K562 (cell line): ENCODE data around the gene PRDM12. TPM values are rescaled to one million over a fixed set of nuclear protein-coding genes. Genes with fewer than 3 reads are reported as not detected.

Experiments
- CBX5 ChIP-seq: IDR thresholded peaks from 2 replicates; pipeline ENCODE4 v1.6.1; 2014; ENCODE audit warnings: low read depth, borderline replicate concordance
- CC2D1A ChIP-seq: fragments of 450-650 bp; IDR thresholded peaks from 2 replicates; pipeline ENCODE4 v1.6.1; 2017; ENCODE audit warnings: mild to moderate bottlenecking
- GABPB1 ChIP-seq: sonication (generic); formaldehyde crosslinking; IDR thresholded peaks from 2 replicates; pipeline ENCODE4 v1.8.0; 2022; ENCODE audit warnings: mild to moderate bottlenecking, missing genetic modification reagents
- JUND ChIP-seq, 2 experiments: IDR thresholded peaks; 2 replicates in 1 of 2; 3 replicates in 1 of 2; pipeline ENCODE4 v1.6.1; 2011; ENCODE audit warnings: borderline replicate concordance in 2 of 2, low read depth in 2 of 2, low read length in 2 of 2, improper control_type of control experiment in 1 of 2, missing biosample characterization in 1 of 2, missing genetic modification characterization in 1 of 2, missing genetic modification reagents in 1 of 2
- KLF13 ChIP-seq: fragments of 450-650 bp; IDR thresholded peaks from 2 replicates; pipeline ENCODE4 v1.6.1; 2016; ENCODE audit warnings: missing genetic modification characterization, low read depth, mild to moderate bottlenecking, missing compliant biosample characterization, moderate library complexity, borderline replicate concordance
- PCBP1 ChIP-seq: fragments of 200-400 bp; formaldehyde crosslinking; IDR thresholded peaks from 2 replicates; pipeline ENCODE4 v1.6.1; 2018; ENCODE audit warnings: mild to moderate bottlenecking, low read depth, low read length; ENCODE audit not compliant: poor library complexity, severe bottlenecking
- RB1 ChIP-seq: fragments of 450-650 bp; IDR thresholded peaks from 2 replicates; pipeline ENCODE4 v1.6.1; 2017; ENCODE audit warnings: low read depth, mild to moderate bottlenecking
- RFX1 ChIP-seq: fragments of 450-650 bp; IDR thresholded peaks from 2 replicates; pipeline ENCODE4 v1.6.1; 2016; ENCODE audit warnings: mild to moderate bottlenecking, moderate library complexity
- XRCC4 ChIP-seq: IDR thresholded peaks from one replicate; pipeline ENCODE4 v1.6.1; 2011; ENCODE audit not compliant: insufficient read depth, insufficient read length; ENCODE audit errors: extremely low read depth
- polyA plus RNA-seq, 8 experiments: library from polyadenylated mRNA; depleted of rRNA in 4 of 8; stranded (reverse) in 5 of 8; unstranded in 3 of 8; fragments of >200 nt; fragmentation: Nextera tagmentation in 2 of 8; fragmentation: Illumina TruSeq in 1 of 8; extraction: Ambion mirVana in 2 of 8; extraction: Trizol in 1 of 8; gene quantifications; 2 replicates each; pipeline versions ENCODE4 v1.2.1 to v1.2.3, GENCODE V29; 2011 to 2014; ENCODE audit warnings: inconsistent platforms in 1 of 8, missing spikeins in 1 of 8
- total RNA-seq, 7 experiments: library from RNA; depleted of rRNA in 6 of 7; stranded (reverse); fragments of >200 nt in 6 of 7; fragmentation: Illumina TruSeq in 2 of 7; extraction: Trizol in 2 of 7; gene quantifications; 2 replicates each; pipeline versions ENCODE4 v1.2.1 to v1.2.3, GENCODE V29; 2011 to 2021; ENCODE audit warnings: low replicate concordance in 1 of 7
- TF ChIP-seq, protein P1 (sequence below): fragments of 250-450 bp; sonication (Bioruptor Pico); IDR thresholded peaks from 2 replicates; pipeline ENCODE4 v1.9.0; 2021; ENCODE audit warnings: mild to moderate bottlenecking, inconsistent platforms
- TF ChIP-seq, protein P2 (sequence below), 2 experiments: fragments of 150-350 bp in 1 of 2; IDR thresholded peaks; 2 replicates each; pipeline ENCODE4 v1.6.1; 2012 to 2016; ENCODE audit warnings: low read depth in 2 of 2, low read length in 2 of 2, mild to moderate bottlenecking in 1 of 2, moderate library complexity in 1 of 2
- TF ChIP-seq, protein P3 (sequence below): fragments of 250-450 bp; sonication (Bioruptor Pico); IDR thresholded peaks from 2 replicates; pipeline ENCODE4 v1.8.0; 2021; ENCODE audit warnings: mild to moderate bottlenecking, moderate library complexity

The PRDM12 gene
- total and polyA plus RNA-seq, 9 of the 15 experiments (the other 6 are each of a cell fraction or from before 2014, with no cell fraction given): 0.04 to 0.22 (median 0.07) TPM; not detected in 3

DNA sequence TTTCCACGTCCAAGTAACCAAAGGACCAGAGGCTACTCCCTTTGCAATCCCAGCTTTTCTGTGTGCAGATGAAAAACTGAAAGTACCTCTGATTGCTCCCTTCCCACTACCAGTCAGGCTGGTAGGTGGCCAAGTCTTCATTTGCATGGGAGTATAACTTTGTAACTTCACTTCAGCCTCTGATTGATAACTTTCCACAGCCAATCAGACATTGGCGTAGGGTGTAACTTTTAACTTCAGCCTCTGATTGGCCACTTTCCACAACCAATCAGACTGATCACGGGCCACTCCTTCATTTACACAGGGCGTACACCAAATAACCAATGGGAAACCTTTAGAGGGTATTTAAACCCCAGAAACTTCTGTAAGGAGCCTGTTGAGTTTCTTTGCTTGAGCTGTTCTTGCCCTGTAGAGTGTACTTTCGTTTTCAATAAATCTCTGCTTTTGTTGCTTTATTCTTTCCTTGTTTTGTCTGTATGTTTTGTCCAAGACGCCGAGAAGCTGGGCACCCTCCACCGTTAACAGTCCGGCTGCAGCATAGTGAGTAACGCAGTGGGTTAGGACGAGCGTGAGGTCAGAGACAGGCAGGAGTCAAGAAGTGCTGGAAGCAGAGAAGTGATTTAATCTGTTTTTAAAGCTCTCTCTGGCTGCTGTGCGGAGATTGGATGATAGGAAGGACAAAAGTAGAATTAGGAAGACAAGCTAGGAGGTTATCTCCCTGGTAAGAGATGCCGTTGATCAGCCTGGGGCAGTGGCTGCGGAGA, 25.7 kb downstream of the PRDM12 start (continued):
- TF ChIP-seq, protein P1, sequence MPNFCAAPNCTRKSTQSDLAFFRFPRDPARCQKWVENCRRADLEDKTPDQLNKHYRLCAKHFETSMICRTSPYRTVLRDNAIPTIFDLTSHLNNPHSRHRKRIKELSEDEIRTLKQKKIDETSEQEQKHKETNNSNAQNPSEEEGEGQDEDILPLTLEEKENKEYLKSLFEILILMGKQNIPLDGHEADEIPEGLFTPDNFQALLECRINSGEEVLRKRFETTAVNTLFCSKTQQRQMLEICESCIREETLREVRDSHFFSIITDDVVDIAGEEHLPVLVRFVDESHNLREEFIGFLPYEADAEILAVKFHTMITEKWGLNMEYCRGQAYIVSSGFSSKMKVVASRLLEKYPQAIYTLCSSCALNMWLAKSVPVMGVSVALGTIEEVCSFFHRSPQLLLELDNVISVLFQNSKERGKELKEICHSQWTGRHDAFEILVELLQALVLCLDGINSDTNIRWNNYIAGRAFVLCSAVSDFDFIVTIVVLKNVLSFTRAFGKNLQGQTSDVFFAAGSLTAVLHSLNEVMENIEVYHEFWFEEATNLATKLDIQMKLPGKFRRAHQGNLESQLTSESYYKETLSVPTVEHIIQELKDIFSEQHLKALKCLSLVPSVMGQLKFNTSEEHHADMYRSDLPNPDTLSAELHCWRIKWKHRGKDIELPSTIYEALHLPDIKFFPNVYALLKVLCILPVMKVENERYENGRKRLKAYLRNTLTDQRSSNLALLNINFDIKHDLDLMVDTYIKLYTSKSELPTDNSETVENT (CRISPR knock-in tag): no peak
- TF ChIP-seq, protein P2, sequence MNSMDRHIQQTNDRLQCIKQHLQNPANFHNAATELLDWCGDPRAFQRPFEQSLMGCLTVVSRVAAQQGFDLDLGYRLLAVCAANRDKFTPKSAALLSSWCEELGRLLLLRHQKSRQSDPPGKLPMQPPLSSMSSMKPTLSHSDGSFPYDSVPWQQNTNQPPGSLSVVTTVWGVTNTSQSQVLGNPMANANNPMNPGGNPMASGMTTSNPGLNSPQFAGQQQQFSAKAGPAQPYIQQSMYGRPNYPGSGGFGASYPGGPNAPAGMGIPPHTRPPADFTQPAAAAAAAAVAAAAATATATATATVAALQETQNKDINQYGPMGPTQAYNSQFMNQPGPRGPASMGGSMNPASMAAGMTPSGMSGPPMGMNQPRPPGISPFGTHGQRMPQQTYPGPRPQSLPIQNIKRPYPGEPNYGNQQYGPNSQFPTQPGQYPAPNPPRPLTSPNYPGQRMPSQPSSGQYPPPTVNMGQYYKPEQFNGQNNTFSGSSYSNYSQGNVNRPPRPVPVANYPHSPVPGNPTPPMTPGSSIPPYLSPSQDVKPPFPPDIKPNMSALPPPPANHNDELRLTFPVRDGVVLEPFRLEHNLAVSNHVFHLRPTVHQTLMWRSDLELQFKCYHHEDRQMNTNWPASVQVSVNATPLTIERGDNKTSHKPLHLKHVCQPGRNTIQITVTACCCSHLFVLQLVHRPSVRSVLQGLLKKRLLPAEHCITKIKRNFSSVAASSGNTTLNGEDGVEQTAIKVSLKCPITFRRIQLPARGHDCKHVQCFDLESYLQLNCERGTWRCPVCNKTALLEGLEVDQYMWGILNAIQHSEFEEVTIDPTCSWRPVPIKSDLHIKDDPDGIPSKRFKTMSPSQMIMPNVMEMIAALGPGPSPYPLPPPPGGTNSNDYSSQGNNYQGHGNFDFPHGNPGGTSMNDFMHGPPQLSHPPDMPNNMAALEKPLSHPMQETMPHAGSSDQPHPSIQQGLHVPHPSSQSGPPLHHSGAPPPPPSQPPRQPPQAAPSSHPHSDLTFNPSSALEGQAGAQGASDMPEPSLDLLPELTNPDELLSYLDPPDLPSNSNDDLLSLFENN (IDR thresholded peaks at IDR 0.05; ENCODE audit: low read depth in 2 of 2, low read length in 2 of 2): no peak
- no peak for TF ChIP-seq JUND (IDR thresholded peaks at IDR 0.05; ENCODE audit: borderline replicate concordance, low read depth, low read length)
- TF ChIP-seq JUND (tag; IDR thresholded peaks at IDR 0.05; ENCODE audit: borderline replicate concordance, low read depth, low read length): 0 out of 3 replicates have a peak, but pooled peaks have one; percentile 15
- TF ChIP-seq, protein P3, sequence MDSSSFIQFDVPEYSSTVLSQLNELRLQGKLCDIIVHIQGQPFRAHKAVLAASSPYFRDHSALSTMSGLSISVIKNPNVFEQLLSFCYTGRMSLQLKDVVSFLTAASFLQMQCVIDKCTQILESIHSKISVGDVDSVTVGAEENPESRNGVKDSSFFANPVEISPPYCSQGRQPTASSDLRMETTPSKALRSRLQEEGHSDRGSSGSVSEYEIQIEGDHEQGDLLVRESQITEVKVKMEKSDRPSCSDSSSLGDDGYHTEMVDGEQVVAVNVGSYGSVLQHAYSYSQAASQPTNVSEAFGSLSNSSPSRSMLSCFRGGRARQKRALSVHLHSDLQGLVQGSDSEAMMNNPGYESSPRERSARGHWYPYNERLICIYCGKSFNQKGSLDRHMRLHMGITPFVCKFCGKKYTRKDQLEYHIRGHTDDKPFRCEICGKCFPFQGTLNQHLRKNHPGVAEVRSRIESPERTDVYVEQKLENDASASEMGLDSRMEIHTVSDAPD (CRISPR knock-in tag): no peak
- TF ChIP-seq RFX1: no peak
- TF ChIP-seq CBX5: no peak
- no peak for TF ChIP-seq RB1
- no peak for TF ChIP-seq GABPB1
- TF ChIP-seq XRCC4: no peak
- TF ChIP-seq PCBP1: no peak
- no peak for TF ChIP-seq KLF13 (tag)
- no peak for TF ChIP-seq CC2D1A
